H9 (cell line): ENCODE data around the gene ADA. TPM values are rescaled to one million over a fixed set of nuclear protein-coding genes. Genes with fewer than 3 reads are reported as not detected.

Experiments
- DNase-seq: peaks from one replicate; pipeline ENCODE4 v3.0.0-alpha.2; 2017
- H2AFZ ChIP-seq: one replicate; pipeline ENCODE4 v1.6.1; 2013; ENCODE audit warnings: mild to moderate bottlenecking, low read length, control low read depth, moderate library complexity
- H2AK5ac ChIP-seq: 2 replicates; pipeline ENCODE4 v1.6.1; 2013; ENCODE audit warnings: low read length, control low read depth, mixed read lengths; ENCODE audit not compliant: insufficient read length
- H2BK120ac ChIP-seq: one replicate; pipeline ENCODE4 v1.6.1; 2013; ENCODE audit warnings: low read depth, mild to moderate bottlenecking, low read length, control low read depth, inconsistent platforms; ENCODE audit not compliant: poor library complexity, severe bottlenecking
- H2BK12ac ChIP-seq: 2 replicates; pipeline ENCODE4 v1.6.1; 2013; ENCODE audit warnings: low read length, control low read depth, mixed read lengths, low read depth; ENCODE audit not compliant: insufficient read length
- H2BK15ac ChIP-seq: 2 replicates; pipeline ENCODE4 v1.6.1; 2013; ENCODE audit warnings: low read depth, low read length, control low read depth
- H2BK20ac ChIP-seq: one replicate; pipeline ENCODE4 v1.6.1; 2013; ENCODE audit warnings: low read depth, mild to moderate bottlenecking, low read length, control low read depth, inconsistent platforms; ENCODE audit not compliant: poor library complexity, severe bottlenecking
- H2BK5ac ChIP-seq: 2 replicates; pipeline ENCODE4 v1.6.1; 2013; ENCODE audit warnings: low read length, control low read depth, mixed read lengths; ENCODE audit not compliant: insufficient read length
- H3K14ac ChIP-seq: 2 replicates; pipeline ENCODE4 v1.6.1; 2013; ENCODE audit warnings: low read length, control low read depth; ENCODE audit not compliant: insufficient read depth
- H3K18ac ChIP-seq: 2 replicates; pipeline ENCODE4 v1.6.1; 2013; ENCODE audit warnings: low read depth, mild to moderate bottlenecking, mixed read lengths, low read length, control low read depth; ENCODE audit not compliant: insufficient read length
- H3K23ac ChIP-seq: 2 replicates; pipeline ENCODE4 v1.6.1; 2013; ENCODE audit warnings: low read length, control low read depth, mixed read lengths, low read depth; ENCODE audit not compliant: insufficient read length
- H3K23me2 ChIP-seq: 2 replicates; pipeline ENCODE4 v1.6.1; 2013; ENCODE audit warnings: low read depth, mild to moderate bottlenecking, mixed read lengths, low read length, control low read depth; ENCODE audit not compliant: insufficient read length, poor library complexity, severe bottlenecking
- H3K27ac ChIP-seq: 2 replicates; pipeline ENCODE4 v1.5.1; 2013; ENCODE audit warnings: low read length, control low read depth, mixed read lengths, low read depth; ENCODE audit not compliant: insufficient read length
- H3K27me3 ChIP-seq: 2 replicates; pipeline ENCODE4 v1.6.1; 2013; ENCODE audit warnings: low read length, control low read depth, inconsistent platforms; ENCODE audit not compliant: insufficient read depth
- H3K4ac ChIP-seq: 2 replicates; pipeline ENCODE4 v1.6.1; 2013; ENCODE audit warnings: low read depth, mild to moderate bottlenecking, control low read depth, inconsistent platforms, low read length, moderate library complexity
- H3K4me1 ChIP-seq: 2 replicates; pipeline ENCODE4 v1.6.1; 2013; ENCODE audit warnings: low read length, control low read depth, inconsistent platforms; ENCODE audit not compliant: insufficient read depth
- H3K4me2 ChIP-seq: 2 replicates; pipeline ENCODE4 v1.6.1; 2013; ENCODE audit warnings: low read length, control low read depth, mixed read lengths; ENCODE audit not compliant: insufficient read length, insufficient read depth
- H3K56ac ChIP-seq: 2 replicates; pipeline ENCODE4 v1.6.1; 2013; ENCODE audit warnings: low read depth, mild to moderate bottlenecking, mixed read lengths, low read length, control low read depth; ENCODE audit not compliant: insufficient read length
- H3K79me1 ChIP-seq: 2 replicates; pipeline ENCODE4 v1.6.1; 2013; ENCODE audit warnings: low read depth, mild to moderate bottlenecking, moderate library complexity, low read length, control low read depth, inconsistent platforms; ENCODE audit not compliant: insufficient read depth, poor library complexity, severe bottlenecking
- H3K79me2 ChIP-seq: 2 replicates; pipeline ENCODE4 v1.6.1; 2013; ENCODE audit warnings: low read length, control low read depth, inconsistent platforms; ENCODE audit not compliant: insufficient read depth
- H3K9ac ChIP-seq: 2 replicates; pipeline ENCODE4 v1.6.1; 2013; ENCODE audit warnings: low read length, control low read depth, mixed read lengths; ENCODE audit not compliant: insufficient read length; ENCODE audit errors: extremely low read depth
- H3K9me3 ChIP-seq: one replicate; pipeline ENCODE4 v1.6.1; 2013; ENCODE audit warnings: low read depth, low read length, inconsistent platforms; ENCODE audit not compliant: control insufficient read depth
- H3T11ph ChIP-seq: one replicate; pipeline ENCODE4 v1.6.1; 2013; ENCODE audit warnings: mild to moderate bottlenecking, low read length, control low read depth, inconsistent platforms
- H4K20me1 ChIP-seq: one replicate; pipeline ENCODE4 v1.6.1; 2013; ENCODE audit not compliant: control insufficient read depth, insufficient read length, insufficient read depth
- H4K5ac ChIP-seq: 2 replicates; pipeline ENCODE4 v1.6.1; 2013; ENCODE audit warnings: low read depth, mild to moderate bottlenecking, mixed read lengths, low read length, control low read depth; ENCODE audit not compliant: insufficient read length
- H4K8ac ChIP-seq: replicated peaks from 2 replicates; pipeline ENCODE4 v1.6.1; 2013; ENCODE audit warnings: low read length, control low read depth, mixed read lengths, low read depth; ENCODE audit not compliant: insufficient read length
- H4K91ac ChIP-seq: 2 replicates; pipeline ENCODE4 v1.6.1; 2013; ENCODE audit warnings: low read depth, mild to moderate bottlenecking, moderate library complexity, mixed read lengths, low read length, control low read depth; ENCODE audit not compliant: insufficient read length
- H3K27ac Mint-ChIP-seq, 3 experiments: 2 replicates in 2 of 3; 3 replicates in 1 of 3; pipeline ENCODE4 v1.8.0; 2020 to 2021; ENCODE audit warnings: mixed read lengths in 3 of 3, mild to moderate bottlenecking in 1 of 3, moderate library complexity in 1 of 3
- H3K27me3 Mint-ChIP-seq: 2 replicates; pipeline ENCODE4 v1.8.0; 2021; ENCODE audit warnings: low read depth, mild to moderate bottlenecking, moderate library complexity, mixed read lengths
- H3K36me3 Mint-ChIP-seq, 3 experiments: 2 replicates in 2 of 3; 3 replicates in 1 of 3; pipeline ENCODE4 v1.8.0; 2020 to 2021; ENCODE audit warnings: low read depth in 3 of 3, mixed read lengths in 3 of 3; ENCODE audit not compliant: insufficient read depth in 1 of 3
- H3K4me1 Mint-ChIP-seq, 2 experiments: 2 replicates each; pipeline ENCODE4 v1.8.0; 2020; ENCODE audit warnings: mixed read lengths in 2 of 2
- H3K4me3 Mint-ChIP-seq, 2 experiments: 2 replicates in 1 of 2; 3 replicates in 1 of 2; pipeline ENCODE4 v1.8.0; 2020 to 2021; ENCODE audit warnings: mild to moderate bottlenecking in 2 of 2, mixed read lengths in 2 of 2, moderate library complexity in 1 of 2
- H3K9me3 Mint-ChIP-seq, 2 experiments: 2 replicates in 1 of 2; 3 replicates in 1 of 2; pipeline ENCODE4 v1.8.0; 2020; ENCODE audit warnings: mild to moderate bottlenecking in 2 of 2, mixed read lengths in 2 of 2, moderate library complexity in 1 of 2
- WGBS: extraction: QIAGEN DNeasy Blood & Tissue Kit; methylation state at CpG from one replicate; pipeline ENCODE4 v1.1.7; 2013; ENCODE audit warnings: missing lambda C conversion rate, low lambda C conversion rate, mixed read lengths; ENCODE audit not compliant: insufficient read length; ENCODE audit errors: extremely low coverage; 5-methylcytosine and 5-hydroxymethylcytosine counted together
- total RNA-seq: library from RNA; stranded (reverse); gene quantifications from 2 replicates; pipeline ENCODE4 v1.2.1, GENCODE V29; 2021
- TF ChIP-seq, protein P1 (sequence below): fragments of 200-600 bp; sonication (generic); conservative IDR thresholded peaks from 3 replicates; pipeline ENCODE4 v1.8.0; 2021; ENCODE audit warnings: antibody characterized with exemption, mild to moderate bottlenecking

Gene ADA
- total RNA-seq, 1 experiment from 2014 or later: 22.0 TPM

DNA sequence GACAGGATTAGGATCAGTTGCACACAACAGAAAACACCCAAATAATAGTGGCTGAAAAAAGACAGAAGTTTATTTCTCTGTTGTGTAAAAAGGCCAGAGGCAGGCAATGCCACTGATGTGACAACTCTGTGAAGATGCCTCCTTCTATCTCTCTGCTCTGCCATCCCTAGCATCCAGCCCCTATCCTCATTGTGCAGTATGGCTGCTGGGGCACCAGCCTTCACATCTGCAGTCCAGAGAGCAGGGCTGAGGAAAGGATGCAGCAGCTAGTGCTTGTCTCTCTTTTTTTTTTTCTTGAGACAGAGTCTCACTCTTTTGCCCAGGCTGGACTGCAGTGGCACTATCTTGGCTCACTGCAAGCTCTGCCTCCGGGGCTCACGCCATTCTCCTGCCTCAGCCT lies 6.4 kb upstream of the ADA start:
- Histone ChIP-seq H3K14ac (no peak overlapping the region), H3K23me2 (no peaks in the 10 kb centered on the region), H4K8ac (no peak overlapping the region), H3K4ac (no peak overlapping the region), H3K79me2 (no peaks in the 10 kb centered on the region), H2BK120ac (no peak overlapping the region), H3K56ac (no peak overlapping the region), H3K79me1 (no peaks in the 10 kb centered on the region), H3K4me2 (no peak overlapping the region), H2BK20ac (no peak overlapping the region), H3K27me3 (no peaks in the 10 kb centered on the region), H3K27ac (no peak overlapping the region), H4K91ac (no peak overlapping the region), H3K9me3 (peaks cover 10% of the 10 kb centered on the region), H2BK5ac (no peak overlapping the region), H3K18ac (no peak overlapping the region), H3K4me1 (no peaks in the 10 kb centered on the region; the same call in none of the 2 replicates), H2AK5ac (no peak overlapping the region), H2AFZ (no peak overlapping the region), H2BK12ac (no peak overlapping the region), H3K9ac (no peak overlapping the region), H3T11ph (no peak overlapping the region), H4K20me1 (no peaks in the 10 kb centered on the region), H2BK15ac (no peak overlapping the region), H4K5ac (no peak overlapping the region), H3K23ac (no peak overlapping the region)
- TF ChIP-seq, protein P1, sequence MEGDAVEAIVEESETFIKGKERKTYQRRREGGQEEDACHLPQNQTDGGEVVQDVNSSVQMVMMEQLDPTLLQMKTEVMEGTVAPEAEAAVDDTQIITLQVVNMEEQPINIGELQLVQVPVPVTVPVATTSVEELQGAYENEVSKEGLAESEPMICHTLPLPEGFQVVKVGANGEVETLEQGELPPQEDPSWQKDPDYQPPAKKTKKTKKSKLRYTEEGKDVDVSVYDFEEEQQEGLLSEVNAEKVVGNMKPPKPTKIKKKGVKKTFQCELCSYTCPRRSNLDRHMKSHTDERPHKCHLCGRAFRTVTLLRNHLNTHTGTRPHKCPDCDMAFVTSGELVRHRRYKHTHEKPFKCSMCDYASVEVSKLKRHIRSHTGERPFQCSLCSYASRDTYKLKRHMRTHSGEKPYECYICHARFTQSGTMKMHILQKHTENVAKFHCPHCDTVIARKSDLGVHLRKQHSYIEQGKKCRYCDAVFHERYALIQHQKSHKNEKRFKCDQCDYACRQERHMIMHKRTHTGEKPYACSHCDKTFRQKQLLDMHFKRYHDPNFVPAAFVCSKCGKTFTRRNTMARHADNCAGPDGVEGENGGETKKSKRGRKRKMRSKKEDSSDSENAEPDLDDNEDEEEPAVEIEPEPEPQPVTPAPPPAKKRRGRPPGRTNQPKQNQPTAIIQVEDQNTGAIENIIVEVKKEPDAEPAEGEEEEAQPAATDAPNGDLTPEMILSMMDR: no peak
- H3K27me3 Mint-ChIP-seq: peaks cover 49% of the 10 kb centered on the region
- H3K4me1 Mint-ChIP-seq: peaks cover 22 to 27% of the 10 kb centered on the region in 2 experiments
- peaks cover 14 to 24% (median 21%) of the 10 kb centered on the region in 3 experiments for H3K36me3 Mint-ChIP-seq
- WGBS: no CpG with 5 or more reads among the region's 2 CpGs
- H3K9me3 Mint-ChIP-seq: peaks cover 20 to 24% of the 10 kb centered on the region in 2 experiments
- H3K4me3 Mint-ChIP-seq: no peak overlapping the region
- no peak for DNase-seq
- H3K27ac Mint-ChIP-seq: no peak overlapping the region
